Fibroblast of pulmonary artery (primary cell): ENCODE results near the gene CPXM2.

ENCODE experiments used
- DNase-seq: peaks from one replicate; pipeline ENCODE4 v3.0.0-alpha.2; 2010; ENCODE audit warnings: low read depth
- H3K4me3 ChIP-seq: replicated peaks from 2 replicates; pipeline ENCODE4 v1.5.1; 2011; ENCODE audit warnings: low read depth, mild to moderate bottlenecking, control low read depth, low read length, moderate library complexity
- TF ChIP-seq, protein P1 (sequence below): IDR thresholded peaks from 2 replicates; pipeline ENCODE4 v1.5.1; 2011; ENCODE audit warnings: mild to moderate bottlenecking, control low read depth, low read length, inconsistent platforms; ENCODE audit errors: missing control alignments

Gene CPXM2

DNA sequence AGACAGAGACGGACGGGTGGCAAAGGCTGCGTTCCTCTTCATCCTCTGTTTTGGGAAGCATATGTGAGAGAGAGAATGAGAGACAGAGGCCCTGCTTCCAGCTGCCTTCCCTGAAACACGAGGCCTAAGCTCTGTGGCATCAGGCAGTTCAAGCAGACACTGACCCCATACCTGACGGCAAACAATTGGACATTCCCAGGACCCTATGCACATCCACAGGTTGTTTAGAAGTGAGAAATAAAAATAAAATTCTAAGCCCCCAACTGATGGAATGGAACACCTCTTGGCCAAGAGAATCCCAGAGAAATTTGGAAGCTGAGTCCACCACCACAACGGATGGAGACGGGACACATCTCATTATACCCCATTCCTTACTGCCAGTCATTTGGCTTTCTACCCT, 105.3 kb downstream of the CPXM2 start:
- H3K4me3 ChIP-seq = no peak overlapping the region
- TF ChIP-seq, protein P1, sequence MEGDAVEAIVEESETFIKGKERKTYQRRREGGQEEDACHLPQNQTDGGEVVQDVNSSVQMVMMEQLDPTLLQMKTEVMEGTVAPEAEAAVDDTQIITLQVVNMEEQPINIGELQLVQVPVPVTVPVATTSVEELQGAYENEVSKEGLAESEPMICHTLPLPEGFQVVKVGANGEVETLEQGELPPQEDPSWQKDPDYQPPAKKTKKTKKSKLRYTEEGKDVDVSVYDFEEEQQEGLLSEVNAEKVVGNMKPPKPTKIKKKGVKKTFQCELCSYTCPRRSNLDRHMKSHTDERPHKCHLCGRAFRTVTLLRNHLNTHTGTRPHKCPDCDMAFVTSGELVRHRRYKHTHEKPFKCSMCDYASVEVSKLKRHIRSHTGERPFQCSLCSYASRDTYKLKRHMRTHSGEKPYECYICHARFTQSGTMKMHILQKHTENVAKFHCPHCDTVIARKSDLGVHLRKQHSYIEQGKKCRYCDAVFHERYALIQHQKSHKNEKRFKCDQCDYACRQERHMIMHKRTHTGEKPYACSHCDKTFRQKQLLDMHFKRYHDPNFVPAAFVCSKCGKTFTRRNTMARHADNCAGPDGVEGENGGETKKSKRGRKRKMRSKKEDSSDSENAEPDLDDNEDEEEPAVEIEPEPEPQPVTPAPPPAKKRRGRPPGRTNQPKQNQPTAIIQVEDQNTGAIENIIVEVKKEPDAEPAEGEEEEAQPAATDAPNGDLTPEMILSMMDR = no peak
- no peak for DNase-seq

DNA sequence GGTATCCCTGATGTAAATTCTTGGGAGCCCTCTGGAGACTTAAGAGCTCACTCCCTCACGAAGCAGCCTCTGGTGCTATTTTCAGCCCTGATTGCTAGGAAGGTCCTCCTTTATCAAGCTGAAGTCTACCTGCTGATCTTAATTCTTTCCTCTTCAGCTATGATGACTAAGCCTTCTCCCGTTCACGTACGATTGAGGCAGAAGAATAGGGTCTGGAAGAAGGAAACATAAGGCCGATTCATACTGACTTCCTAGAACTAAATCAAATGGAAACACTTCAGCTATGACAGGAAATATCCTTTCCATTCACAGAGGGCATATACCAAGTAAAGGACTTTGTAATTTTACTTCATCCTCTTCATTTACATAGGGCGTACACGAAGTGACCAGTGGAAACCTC, 107.0 kb downstream of the CPXM2 start:
- no peak for DNase-seq
- no peak overlapping the region for H3K4me3 ChIP-seq
- TF ChIP-seq, protein P1 = no peak

DNA sequence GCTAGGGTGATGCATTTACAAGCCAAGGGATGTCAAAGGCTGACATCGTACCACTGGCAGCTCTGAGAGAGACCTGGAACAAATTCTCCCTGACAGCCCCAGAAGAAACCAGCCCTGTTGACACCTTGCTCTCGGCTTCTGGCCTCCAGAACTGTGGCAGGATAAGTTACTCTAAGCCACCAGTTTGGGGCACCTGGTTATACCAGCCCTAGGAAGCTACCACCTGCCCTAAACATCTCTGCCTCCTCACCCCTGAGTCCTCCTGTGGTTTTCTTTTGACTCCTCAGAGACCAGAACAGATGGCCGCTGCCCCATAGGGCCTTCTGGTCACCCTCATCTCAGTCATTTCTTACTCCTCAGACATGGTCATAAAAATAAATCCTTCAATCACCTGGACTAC, 107.4 kb downstream of the CPXM2 start:
- TF ChIP-seq, protein P1 = no peak
- DNase-seq = no peak
- no peak overlapping the region for H3K4me3 ChIP-seq

DNA sequence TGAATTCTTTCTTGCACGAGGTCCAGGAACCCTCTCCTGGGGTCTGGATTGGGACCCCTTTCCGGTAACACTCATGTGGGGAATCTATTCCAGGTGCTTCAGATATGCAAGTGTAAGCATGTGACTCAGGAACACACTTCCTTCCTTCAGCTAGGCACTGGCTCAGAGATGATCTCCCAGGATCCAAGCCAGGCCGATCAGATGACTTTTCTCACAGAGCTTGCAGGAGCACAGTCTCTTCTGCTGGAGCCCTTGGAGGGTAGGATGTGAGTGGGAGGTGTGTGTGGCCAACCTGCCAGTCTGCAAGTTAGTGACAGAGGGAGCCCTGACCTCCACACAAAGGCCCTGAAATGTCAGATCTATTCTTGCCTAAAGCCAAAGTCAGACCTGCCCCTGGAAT, 108.3 kb downstream of the CPXM2 start:
- TF ChIP-seq, protein P1 = no peak

DNA sequence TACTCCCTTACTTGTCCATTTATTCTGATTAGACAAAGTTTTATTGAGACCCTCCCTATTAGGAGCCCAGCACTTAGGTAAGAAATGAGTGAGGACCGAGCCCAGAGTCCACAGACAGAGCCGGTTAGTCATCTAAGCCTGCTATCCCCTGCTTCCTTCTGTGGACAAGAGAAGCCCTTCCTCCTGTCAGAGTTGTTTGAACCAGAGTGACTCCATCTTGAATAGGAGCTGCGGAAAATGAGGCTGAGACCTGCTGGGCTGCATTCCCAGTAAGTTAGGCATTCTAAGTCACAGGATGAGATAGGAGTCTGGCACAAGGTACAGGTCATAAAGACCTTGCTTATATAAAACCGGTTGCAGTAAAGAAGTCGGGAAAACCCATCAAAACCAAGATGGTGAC, 109.1 kb downstream of the CPXM2 start:
- H3K4me3 ChIP-seq = no peak overlapping the region
- TF ChIP-seq, protein P1 = no peak
- no peak for DNase-seq

More for the DNA sequence above, 108.3 kb downstream of the CPXM2 start:
- DNase-seq = no peak
- no peak overlapping the region for H3K4me3 ChIP-seq

DNA sequence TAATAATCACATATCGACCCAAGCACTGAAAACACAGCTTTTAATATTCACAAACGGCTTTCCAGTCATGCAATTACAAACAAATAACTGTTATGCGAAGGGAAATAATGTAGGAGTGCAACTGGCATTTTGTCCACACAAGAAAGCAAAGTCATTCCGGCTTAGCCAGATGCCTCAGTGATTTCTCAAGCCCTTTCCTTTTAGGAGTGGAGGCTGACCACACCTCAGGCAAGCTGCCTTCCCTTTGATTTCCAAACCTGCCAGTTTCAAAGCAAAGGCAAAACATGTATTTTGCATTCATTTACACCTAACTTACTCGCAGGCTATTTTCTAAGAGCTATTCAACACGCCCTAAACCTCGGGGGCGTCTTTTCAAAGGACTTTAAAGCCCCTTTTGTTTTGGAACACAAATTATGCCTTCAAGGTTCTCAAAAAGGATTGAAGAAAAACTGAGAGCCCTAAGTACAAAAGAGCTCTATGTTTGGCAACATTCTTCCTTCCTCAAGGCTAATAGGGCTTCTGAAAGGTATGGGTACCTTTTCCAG, 109.6 kb downstream of the CPXM2 start:
- no peak for DNase-seq
- no peak overlapping the region for H3K4me3 ChIP-seq
- TF ChIP-seq, protein P1 = no peak

DNA sequence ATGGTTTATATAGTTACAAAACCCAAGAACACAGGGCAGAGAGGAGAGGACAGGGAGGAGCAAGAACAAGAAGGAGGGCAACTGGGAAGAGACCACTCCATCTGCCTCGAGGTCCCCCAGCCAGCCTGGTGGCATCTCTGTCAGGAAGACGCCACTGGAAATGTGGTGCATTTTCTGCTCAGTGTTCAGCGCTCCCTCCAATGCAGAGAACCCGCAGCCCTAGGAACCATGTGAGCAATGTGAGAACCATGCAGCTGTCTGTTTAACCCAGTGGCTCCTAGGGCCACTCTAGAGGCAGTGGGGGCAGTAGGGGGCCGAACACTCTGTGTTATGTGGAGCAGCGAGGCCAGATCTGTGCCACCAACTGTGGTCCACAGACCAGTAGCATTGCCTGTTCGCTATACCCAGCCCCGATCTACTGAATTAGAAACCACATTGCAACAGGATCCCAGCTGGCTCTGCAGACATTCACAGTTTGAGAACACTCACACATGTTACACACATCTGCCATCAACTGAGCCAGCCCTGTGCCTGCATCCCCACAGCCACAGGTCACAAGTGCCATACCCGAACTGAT, 110.2 kb downstream of the CPXM2 start:
- no peak overlapping the region for H3K4me3 ChIP-seq
- TF ChIP-seq, protein P1 = no peak
- DNase-seq = no peak
